NCI-H1417 (cell line): ENCODE data around the gene PHACTR1.

Experiments used
- DNase-seq, 3 experiments: peaks; one replicate each; lab custom pipeline; 2025; lab: John Stamatoyannopoulos, UW

Gene PHACTR1

GRCh38 chr6:12802440-12802839 lies 85.9 kb downstream of the PHACTR1 start:
- DNase-seq = no peak

GRCh38 chr6:12803486-12803885 lies 86.9 kb downstream of the PHACTR1 start:
- no peak for DNase-seq

- DNase-seq = no peak
These were observed 88.5 kb downstream of the PHACTR1 start for GRCh38 chr6:12804952-12805645.

- DNase-seq = no peak
These were observed 89.6 kb downstream of the PHACTR1 start for GRCh38 chr6:12806136-12806535.

- no peak for DNase-seq
These were observed 90.2 kb downstream of the PHACTR1 start for GRCh38 chr6:12806796-12807195.

GRCh38 chr6:12811519-12811918 lies 95.0 kb downstream of the PHACTR1 start:
- no peak for DNase-seq

GRCh38 chr6:12813321-12813720 lies 96.8 kb downstream of the PHACTR1 start:
- DNase-seq = no peak

- no peak for DNase-seq
These were observed 97.4 kb downstream of the PHACTR1 start for GRCh38 chr6:12814015-12814414.

GRCh38 chr6:12815089-12815488 lies 98.5 kb downstream of the PHACTR1 start:
- no peak for DNase-seq

GRCh38 chr6:12815884-12816600 lies 99.5 kb downstream of the PHACTR1 start:
- DNase-seq = no peak

- no peak for DNase-seq
These were observed 101.8 kb downstream of the PHACTR1 start for GRCh38 chr6:12818324-12818723.

GRCh38 chr6:12823847-12824246 lies 107.3 kb downstream of the PHACTR1 start:
- DNase-seq = no peak

- DNase-seq = peak in 1 of 3 experiments; percentile 28
These were observed 110.0 kb downstream of the PHACTR1 start for GRCh38 chr6:12826584-12826983.

- DNase-seq = no peak
These were observed 111.4 kb downstream of the PHACTR1 start for GRCh38 chr6:12827921-12828320.

- DNase-seq = peak in 1 of 3 experiments; percentile 3
These were observed 115.7 kb downstream of the PHACTR1 start for GRCh38 chr6:12832226-12832735.

GRCh38 chr6:12836009-12836408 lies 119.4 kb downstream of the PHACTR1 start:
- DNase-seq = no peak

GRCh38 chr6:12841619-12842018 lies 125.1 kb downstream of the PHACTR1 start:
- DNase-seq = no peak

GRCh38 chr6:12842114-12842513 lies 125.5 kb downstream of the PHACTR1 start:
- no peak for DNase-seq

GRCh38 chr6:12842658-12843057 lies 126.1 kb downstream of the PHACTR1 start:
- no peak for DNase-seq

- peak; percentile 7 to 59 (median 21) for DNase-seq
These were observed 128.0 kb downstream of the PHACTR1 start for GRCh38 chr6:12844284-12845223.

GRCh38 chr6:12845224-12846004 lies 128.8 kb downstream of the PHACTR1 start:
- peak in 1 of 3 experiments; percentile 17 for DNase-seq
